CD4-positive, alpha-beta T cell treated with Interleukin-17A for 4 hours (primary cell): Measurements from ENCODE around the gene ZNF277.
A peak's percentile ranks its signal among the peaks of the same experiment; 100 is the strongest.

Experiments used
- DNase-seq: peaks from one replicate; pipeline ENCODE4 v3.0.0-alpha.2; 2020; ENCODE audit warnings: mixed read lengths

Gene ZNF277

GRCh38 chr7:112361154-112361553, 154.7 kb downstream of the ZNF277 start:
- DNase-seq: no peak

DNA sequence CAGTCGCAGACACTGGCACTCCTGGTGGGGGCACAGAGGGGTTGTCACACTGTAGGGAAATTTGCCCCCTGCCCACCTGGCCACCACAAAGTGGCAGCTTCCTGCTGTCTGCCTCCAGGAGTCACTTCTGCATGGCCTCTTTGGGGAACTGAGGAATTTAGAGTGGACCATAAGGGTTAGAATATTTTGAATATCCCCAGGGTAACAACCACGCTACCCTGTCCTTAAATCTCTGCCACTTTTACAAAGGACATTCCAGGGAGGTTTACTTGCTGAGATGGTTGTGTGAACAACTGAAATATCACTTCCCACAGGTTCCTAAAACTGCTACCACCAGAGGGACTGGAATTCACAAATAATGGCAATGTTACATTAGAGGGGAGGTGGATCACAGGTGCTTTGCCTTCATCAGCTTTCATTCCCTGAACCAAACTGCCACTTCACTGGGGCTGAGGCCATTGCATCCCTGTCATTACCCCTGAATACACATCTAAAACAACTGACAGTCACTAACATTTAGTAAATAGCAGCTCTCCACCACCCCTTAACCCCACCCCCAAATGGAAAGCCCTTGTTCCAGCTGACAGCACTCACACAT, 155.7 kb downstream of the ZNF277 start:
- no peak for DNase-seq

DNA sequence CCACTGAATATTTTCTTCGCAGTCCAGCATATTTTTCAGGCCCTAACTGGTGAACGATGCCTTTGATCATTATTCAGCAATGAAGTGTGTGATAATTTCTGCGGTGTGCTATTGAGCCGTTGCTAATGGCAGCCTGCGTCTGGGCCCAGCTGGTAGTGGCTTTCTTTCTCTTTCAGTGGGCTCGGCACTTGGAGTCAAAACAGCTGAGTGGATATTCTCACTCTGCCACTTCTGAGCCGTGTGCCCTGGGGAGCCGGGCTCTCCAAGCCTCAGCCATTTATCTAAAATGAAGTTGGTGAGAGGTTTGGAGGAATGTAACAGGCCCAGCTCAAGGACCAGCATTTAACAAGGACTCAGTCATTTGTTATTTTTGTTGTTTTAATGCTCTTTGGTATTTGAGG, 156.2 kb downstream of the ZNF277 start:
- DNase-seq: no peak

GRCh38 chr7:112364388-112364787, 157.9 kb downstream of the ZNF277 start:
- DNase-seq: no peak

GRCh38 chr7:112365551-112365950, 159.1 kb downstream of the ZNF277 start:
- no peak for DNase-seq

DNA sequence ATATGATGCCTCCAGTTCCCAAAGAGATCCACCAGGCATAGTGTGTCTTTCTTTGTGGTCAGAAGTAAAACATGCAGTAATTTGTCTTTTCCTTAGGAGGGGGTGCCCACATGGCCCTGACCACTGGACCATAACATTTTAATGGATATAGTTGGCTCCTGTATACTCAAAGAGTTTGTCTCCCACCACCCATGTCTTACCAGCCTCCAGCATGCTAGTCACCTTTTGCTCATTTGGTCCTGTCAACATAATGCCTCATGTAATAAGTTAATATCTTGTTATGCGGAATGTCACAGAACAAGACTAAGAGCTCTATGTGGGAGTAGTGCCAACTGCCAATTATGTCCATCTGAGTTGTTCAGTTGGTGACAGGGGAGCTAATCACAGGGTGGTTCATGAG, 160.4 kb downstream of the ZNF277 start:
- DNase-seq: no peak

DNA sequence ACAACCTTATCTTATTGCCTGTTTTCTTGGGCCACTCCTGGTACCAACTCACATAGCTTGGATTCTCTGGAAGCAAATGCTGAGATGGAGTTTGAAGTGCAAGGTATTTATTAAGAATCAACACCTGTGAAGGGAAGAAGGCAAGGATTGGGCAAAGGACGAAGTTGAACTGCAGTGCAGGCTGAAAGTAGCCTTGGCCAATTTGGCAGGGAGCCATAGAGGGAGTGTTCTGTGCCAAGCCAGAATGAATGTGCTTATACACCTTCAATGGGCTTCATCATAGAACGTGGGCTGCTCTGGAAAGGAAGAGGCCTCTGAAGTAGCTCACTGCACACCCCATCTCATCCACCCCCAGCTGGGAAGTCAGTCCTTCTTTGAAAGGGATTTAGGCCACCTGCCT, 163.9 kb downstream of the ZNF277 start:
- DNase-seq: no peak

DNA sequence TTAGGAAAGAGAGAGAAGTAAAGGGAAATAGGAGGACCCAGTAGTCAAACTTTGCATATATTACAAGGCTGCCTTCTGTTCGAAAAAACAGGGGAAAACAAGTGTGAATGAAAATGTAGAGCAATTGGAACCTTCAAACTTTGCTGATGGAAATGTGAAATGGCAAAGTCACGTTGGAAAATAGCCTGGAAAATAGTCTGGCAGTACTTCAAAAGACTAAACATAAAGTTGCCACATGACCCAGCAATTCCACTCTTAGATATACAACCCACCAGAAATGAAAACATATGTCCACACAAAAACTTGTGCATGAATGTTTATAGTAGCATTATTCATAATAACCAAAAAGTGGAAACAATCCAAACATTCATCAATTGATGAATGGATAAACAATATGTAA, 165.2 kb downstream of the ZNF277 start:
- no peak for DNase-seq

DNA sequence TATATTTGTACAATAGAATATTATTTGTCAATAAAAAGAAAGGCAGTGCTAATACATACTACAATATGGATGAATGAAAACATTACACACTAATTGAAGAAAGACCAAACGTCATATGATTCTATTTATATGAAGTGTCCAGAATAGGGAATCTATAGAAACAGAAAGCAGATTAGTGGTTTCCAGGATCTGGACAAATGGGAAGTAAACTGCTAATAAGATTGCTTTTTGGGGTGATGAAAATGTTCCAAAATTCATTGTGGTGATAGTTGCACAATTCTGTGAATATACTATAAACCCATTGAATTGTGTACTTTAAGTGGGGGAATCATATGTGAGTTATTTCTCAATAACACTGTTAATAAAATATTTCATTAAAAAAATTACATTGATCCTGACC, 165.6 kb downstream of the ZNF277 start:
- DNase-seq: no peak

- no peak for DNase-seq
These were observed 171.1 kb downstream of the ZNF277 start for GRCh38 chr7:112377593-112377992.

GRCh38 chr7:112381311-112382091, 175.0 kb downstream of the ZNF277 start:
- no peak for DNase-seq

DNA sequence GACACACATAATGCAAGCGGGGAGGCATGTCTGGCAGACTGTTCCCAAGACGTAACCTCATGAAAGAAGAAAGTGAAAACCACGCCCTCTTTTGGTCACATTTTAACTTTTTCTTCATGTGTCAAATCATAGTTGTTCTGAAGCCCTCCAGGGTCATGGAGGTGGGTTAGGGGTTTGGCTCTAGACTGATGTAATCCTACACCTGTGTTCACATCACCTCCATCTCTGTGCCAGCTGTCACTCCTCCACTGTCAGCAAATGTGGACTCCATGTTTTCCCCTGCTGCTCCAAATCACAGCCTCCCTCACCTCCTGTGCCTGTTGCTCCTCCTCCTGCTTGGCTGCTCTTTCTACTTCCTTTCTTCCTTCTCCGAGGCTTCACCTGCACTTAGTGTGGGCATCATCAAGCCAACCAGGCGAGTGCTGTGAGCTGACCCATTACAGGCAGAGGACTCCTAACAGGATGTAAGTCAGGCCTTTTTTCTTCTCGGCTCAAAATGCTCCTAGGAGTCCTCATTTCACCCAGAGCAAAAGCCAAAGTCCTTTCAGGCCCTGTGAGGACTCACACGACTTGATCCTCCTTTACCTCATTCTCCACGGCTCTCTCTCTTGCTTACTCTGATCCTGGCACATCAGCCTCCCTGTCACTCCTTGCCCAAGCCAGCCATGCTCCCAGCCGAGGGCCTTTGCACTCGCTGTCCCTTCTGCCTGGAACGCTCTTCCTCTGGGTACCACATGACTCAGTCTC, 177.3 kb downstream of the ZNF277 start:
- no peak for DNase-seq

GRCh38 chr7:112385516-112385915, 179.0 kb downstream of the ZNF277 start:
- DNase-seq: no peak

DNA sequence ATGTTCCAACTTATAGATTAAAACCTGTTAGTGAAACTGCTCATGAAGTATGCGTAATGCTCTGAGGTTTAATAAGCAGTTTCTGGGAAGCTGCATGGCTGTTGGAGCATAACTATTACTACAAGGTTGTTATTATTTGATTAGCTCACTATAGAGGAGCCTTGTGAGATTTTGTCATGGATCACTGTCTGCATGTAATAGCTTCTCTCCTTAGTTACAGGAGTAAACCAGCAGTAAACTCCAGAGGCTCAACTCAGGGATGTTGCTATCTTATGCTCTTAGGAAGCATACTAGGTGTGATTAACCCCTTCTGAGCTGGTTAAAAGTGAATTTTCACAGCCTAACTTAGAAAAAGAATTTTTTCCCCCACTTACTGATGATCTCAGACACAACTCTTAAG, 180.1 kb downstream of the ZNF277 start:
- no peak for DNase-seq

DNA sequence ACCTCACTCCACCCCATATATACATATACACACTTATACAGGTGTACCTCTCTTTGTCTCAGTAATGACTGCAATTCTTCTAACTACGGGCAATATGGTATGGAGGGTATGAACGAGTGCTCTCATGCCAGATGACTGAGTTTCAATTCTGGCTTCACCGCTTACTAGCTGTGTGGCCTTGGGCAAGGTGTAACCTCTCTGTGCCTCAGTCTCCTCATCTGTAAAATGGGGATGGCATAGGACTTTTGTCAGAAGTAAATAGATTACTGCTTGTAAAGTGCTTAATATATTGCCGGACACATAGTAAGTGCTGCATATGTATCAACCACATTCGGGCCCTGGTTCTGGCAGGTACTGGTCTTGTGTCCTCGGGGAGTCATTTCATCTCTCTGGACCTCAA, 183.7 kb downstream of the ZNF277 start:
- DNase-seq: no peak

GRCh38 chr7:112391079-112391821, 184.8 kb downstream of the ZNF277 start:
- DNase-seq: peak; percentile 69

DNA sequence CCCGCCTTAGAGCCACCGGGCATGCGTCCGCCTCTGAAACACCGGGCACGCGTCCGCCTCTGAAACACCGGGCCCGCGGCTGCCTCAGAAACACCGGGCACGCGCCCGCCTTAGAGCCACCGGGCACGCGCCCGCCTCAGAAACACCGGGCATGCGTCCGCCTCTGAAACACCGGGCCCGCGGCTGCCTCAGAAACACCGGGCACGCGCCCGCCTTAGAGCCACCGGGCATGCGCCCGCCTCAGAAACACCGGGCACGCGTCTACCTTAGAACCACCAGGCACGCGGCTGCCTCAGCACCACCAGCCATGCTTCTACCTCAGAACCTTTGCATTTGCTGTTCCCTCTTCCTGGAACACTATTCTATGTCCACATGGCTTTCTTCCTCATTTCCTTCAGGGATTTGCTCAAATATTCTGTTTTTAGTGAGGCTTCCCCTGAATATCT, 185.4 kb downstream of the ZNF277 start:
- DNase-seq: peak; percentile 71
